Keratinocyte (primary cell): ENCODE data around the gene CAMP. TPM values are rescaled to one million over a fixed set of nuclear protein-coding genes. Genes with fewer than 3 reads are reported as not detected.

Source experiments
- DNase-seq: peaks from one replicate; pipeline ENCODE4 v3.0.0-alpha.2; 2011; ENCODE audit warnings: low read depth, missing footprints, low spot score
- FAIRE-seq: peaks from 2 replicates; lab custom pipeline; 2011; peaks lifted over from hg19 to GRCh38; lab: Jason Lieb, UNC
- H2AFZ ChIP-seq: 2 replicates; pipeline ENCODE4 v1.6.0; 2012; ENCODE audit warnings: low read length, control low read depth, inconsistent platforms; ENCODE audit not compliant: control insufficient read depth
- H3K27ac ChIP-seq: 2 replicates; pipeline ENCODE4 v1.5.1; 2011; ENCODE audit warnings: low read length; ENCODE audit not compliant: control insufficient read depth, insufficient read depth
- H3K27me3 ChIP-seq: 3 replicates; pipeline ENCODE4 v1.6.0; 2011; ENCODE audit warnings: low read length; ENCODE audit not compliant: control insufficient read depth, insufficient read depth; ENCODE audit errors: extremely low read depth
- H3K36me3 ChIP-seq, 2 experiments: 2 replicates in 1 of 2; 3 replicates in 1 of 2; pipeline ENCODE4 v1.5.1; 2011; ENCODE audit warnings: low read length in 2 of 2, mild to moderate bottlenecking in 1 of 2; ENCODE audit not compliant: control insufficient read depth in 2 of 2, insufficient read depth in 2 of 2; ENCODE audit errors: extremely low read depth in 1 of 2
- H3K4me1 ChIP-seq: 3 replicates; pipeline ENCODE4 v1.5.1; 2011; ENCODE audit warnings: low read length; ENCODE audit not compliant: control insufficient read depth, insufficient read depth; ENCODE audit errors: extremely low read depth
- H3K4me2 ChIP-seq: 3 replicates; pipeline ENCODE4 v1.6.0; 2011; ENCODE audit warnings: low read depth, low read length; ENCODE audit not compliant: control insufficient read depth, insufficient read depth; ENCODE audit errors: extremely low read depth
- H3K4me3 ChIP-seq, 3 experiments: fragments of 200-600 bp in 1 of 3; sonication (generic) in 1 of 3; 2 replicates in 2 of 3; 3 replicates in 1 of 3; pipeline ENCODE4 v1.5.1; 2011 to 2016; ENCODE audit warnings: low read length in 3 of 3, mild to moderate bottlenecking in 3 of 3, control low read depth in 2 of 3, inconsistent platforms in 1 of 3, low read depth in 1 of 3, mixed read lengths in 1 of 3, mixed run types in 1 of 3, moderate library complexity in 1 of 3; ENCODE audit not compliant: control insufficient read depth in 2 of 3, insufficient read depth in 2 of 3; ENCODE audit errors: extremely low read depth in 1 of 3
- H3K79me2 ChIP-seq: 2 replicates; pipeline ENCODE4 v1.6.0; 2012; ENCODE audit warnings: low read length; ENCODE audit not compliant: control insufficient read depth, insufficient read depth
- H3K9ac ChIP-seq: 3 replicates; pipeline ENCODE4 v1.6.0; 2011; ENCODE audit warnings: low read length; ENCODE audit not compliant: control insufficient read depth, insufficient read depth; ENCODE audit errors: extremely low read depth
- H3K9me1 ChIP-seq: 3 replicates; pipeline ENCODE4 v1.6.0; 2011; ENCODE audit warnings: low read length; ENCODE audit not compliant: control insufficient read depth, insufficient read depth; ENCODE audit errors: extremely low read depth
- H3K9me3 ChIP-seq: 2 replicates; pipeline ENCODE4 v1.5.1; 2012; ENCODE audit warnings: low read depth, low read length; ENCODE audit not compliant: control insufficient read depth
- H4K20me1 ChIP-seq: 3 replicates; pipeline ENCODE4 v1.6.0; 2011; ENCODE audit warnings: low read length; ENCODE audit not compliant: control insufficient read depth, insufficient read depth; ENCODE audit errors: extremely low read depth
- CTCF ChIP-seq, 3 experiments: IDR thresholded peaks in 1 of 3; conservative IDR thresholded peaks in 1 of 3; optimal IDR thresholded peaks in 1 of 3; 2 replicates in 2 of 3; 3 replicates in 1 of 3; pipeline versions ENCODE3 to v1.5.1; 2011; ENCODE audit warnings: low read length in 3 of 3, mild to moderate bottlenecking in 3 of 3, moderate library complexity in 2 of 3, control low read depth in 1 of 3, inconsistent platforms in 1 of 3; ENCODE audit not compliant: insufficient read depth in 2 of 3; ENCODE audit errors: extremely low read depth in 1 of 3
- EZH2 ChIP-seq: IDR thresholded peaks from one replicate; pipeline ENCODE4 v1.6.1; 2012; ENCODE audit warnings: inconsistent platforms, mild to moderate bottlenecking, low read length, moderate library complexity
- dilution Hi-C: fragments of 300-500 bp; cut with MboI; formaldehyde crosslinking; loops from one replicate; pipeline ENCODE4 v1.7.0; 2020; ENCODE audit warnings: low sequenced_read_pairs; ENCODE audit not compliant: extremely low pct_ligation_motif_present
- polyA plus RNA-seq, 5 experiments: library from polyadenylated mRNA; depleted of rRNA in 3 of 5; stranded (reverse) in 3 of 5; stranded (forward) in 1 of 5; unstranded in 1 of 5; fragments of >200 nt; gene quantifications; 1 replicate in 1 of 5; 2 replicates in 3 of 5; 3 replicates in 1 of 5; pipeline versions ENCODE4 v1.2.1 to v1.2.3, GENCODE V29; 2011 to 2012; ENCODE audit warnings: missing spikeins in 2 of 5, low read depth in 1 of 5, low replicate concordance in 1 of 5

CAMP gene
- polyA plus RNA-seq, 1 donor (not counting 4 experiments of a cell fraction or from before 2014, with no cell fraction given) = 0.66 TPM

- H3K9me3 ChIP-seq = no peaks in the 10 kb centered on the region
- dilution Hi-C loops = no loop called here
- H3K4me3 ChIP-seq = no peak overlapping the region
- H3K27me3 ChIP-seq = no peaks in the 10 kb centered on the region
- peaks cover 39% of the 10 kb centered on the region for H3K79me2 ChIP-seq
- H3K27ac ChIP-seq = no peak overlapping the region
- H2AFZ ChIP-seq = no peak overlapping the region
- no peaks in the 10 kb centered on the region for H3K36me3 ChIP-seq
- H4K20me1 ChIP-seq = no peaks in the 10 kb centered on the region
- peaks cover 29% of the 10 kb centered on the region for H3K4me1 ChIP-seq
- FAIRE-seq = no peak
- no peak overlapping the region for H3K9ac ChIP-seq
- DNase-seq = no peak
- no peak overlapping the region for H3K4me2 ChIP-seq
- H3K9me1 ChIP-seq = no peaks in the 10 kb centered on the region
- TF ChIP-seq EZH2 (no peak), CTCF (optimal IDR thresholded peaks at IDR 0.05 in 1 of 3, IDR thresholded peaks at IDR 0.05 in 1 of 3, conservative IDR thresholded peaks at IDR 0.05 in 1 of 3; ENCODE audit: extremely low read depth in 1 of 3, insufficient read depth in 2 of 3, low read length in 3 of 3) (no peak)
Measured at GRCh38 chr3:48243886-48244285, 20.6 kb downstream of the CAMP start.

GRCh38 chr3:48244461-48244860 lies 21.2 kb downstream of the CAMP start:
- H3K9ac ChIP-seq = no peak overlapping the region
- H3K36me3 ChIP-seq = peaks cover 0 to 3% of the 10 kb centered on the region in 2 experiments
- no peaks in the 10 kb centered on the region for H3K27me3 ChIP-seq
- no peak for DNase-seq
- no peak overlapping the region for H3K27ac ChIP-seq
- no peak overlapping the region for H3K4me2 ChIP-seq
- peaks cover 40% of the 10 kb centered on the region for H3K79me2 ChIP-seq
- H3K9me1 ChIP-seq = no peaks in the 10 kb centered on the region
- peaks cover 29% of the 10 kb centered on the region for H3K4me1 ChIP-seq
- H4K20me1 ChIP-seq = no peaks in the 10 kb centered on the region
- H3K4me3 ChIP-seq = no peak overlapping the region
- no peak for FAIRE-seq
- dilution Hi-C loops = no loop called here
- H3K9me3 ChIP-seq = no peaks in the 10 kb centered on the region
- TF ChIP-seq EZH2 (no peak), CTCF (optimal IDR thresholded peaks at IDR 0.05 in 1 of 3, IDR thresholded peaks at IDR 0.05 in 1 of 3, conservative IDR thresholded peaks at IDR 0.05 in 1 of 3; ENCODE audit: extremely low read depth in 1 of 3, insufficient read depth in 2 of 3, low read length in 3 of 3) (no peak)
- H2AFZ ChIP-seq = no peak overlapping the region
